Measurements from ENCODE around the gene PROSER3. TPM values are rescaled to one million over a fixed set of nuclear protein-coding genes. Genes with fewer than 3 reads are reported as not detected.

The PROSER3 gene
- total and polyA plus RNA-seq, 7 donors, result 4.2 to 16.2 (median 8.7) TPM

DNA sequence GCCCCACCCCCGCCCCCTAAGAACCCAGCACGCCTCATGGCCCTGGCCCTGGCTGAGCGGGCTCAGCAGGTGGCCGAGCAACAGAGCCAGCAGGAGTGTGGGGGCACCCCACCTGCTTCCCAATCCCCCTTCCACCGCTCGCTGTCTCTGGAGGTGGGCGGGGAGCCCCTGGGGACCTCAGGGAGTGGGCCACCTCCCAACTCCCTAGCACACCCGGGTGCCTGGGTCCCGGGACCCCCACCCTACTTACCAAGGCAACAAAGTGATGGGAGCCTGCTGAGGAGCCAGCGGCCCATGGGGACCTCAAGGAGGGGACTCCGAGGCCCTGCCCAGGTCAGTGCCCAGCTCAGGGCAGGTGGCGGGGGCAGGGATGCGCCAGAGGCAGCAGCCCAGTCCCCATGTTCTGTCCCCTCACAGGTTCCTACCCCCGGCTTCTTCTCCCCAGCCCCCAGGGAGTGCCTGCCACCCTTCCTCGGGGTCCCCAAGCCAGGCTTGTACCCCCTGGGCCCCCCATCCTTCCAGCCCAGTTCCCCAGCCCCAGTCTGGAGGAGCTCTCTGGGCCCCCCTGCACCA, 29.3 kb downstream of the PROSER3 start:
- no peaks in the 10 kb centered on the region for H3K27me3 ChIP-seq (ENCODE audit: insufficient read depth in 3 of 3, low read length in 2 of 3)
- no peak for ATAC-seq
- intact Hi-C loops (cut with DNase I), result no loop called here

DNA sequence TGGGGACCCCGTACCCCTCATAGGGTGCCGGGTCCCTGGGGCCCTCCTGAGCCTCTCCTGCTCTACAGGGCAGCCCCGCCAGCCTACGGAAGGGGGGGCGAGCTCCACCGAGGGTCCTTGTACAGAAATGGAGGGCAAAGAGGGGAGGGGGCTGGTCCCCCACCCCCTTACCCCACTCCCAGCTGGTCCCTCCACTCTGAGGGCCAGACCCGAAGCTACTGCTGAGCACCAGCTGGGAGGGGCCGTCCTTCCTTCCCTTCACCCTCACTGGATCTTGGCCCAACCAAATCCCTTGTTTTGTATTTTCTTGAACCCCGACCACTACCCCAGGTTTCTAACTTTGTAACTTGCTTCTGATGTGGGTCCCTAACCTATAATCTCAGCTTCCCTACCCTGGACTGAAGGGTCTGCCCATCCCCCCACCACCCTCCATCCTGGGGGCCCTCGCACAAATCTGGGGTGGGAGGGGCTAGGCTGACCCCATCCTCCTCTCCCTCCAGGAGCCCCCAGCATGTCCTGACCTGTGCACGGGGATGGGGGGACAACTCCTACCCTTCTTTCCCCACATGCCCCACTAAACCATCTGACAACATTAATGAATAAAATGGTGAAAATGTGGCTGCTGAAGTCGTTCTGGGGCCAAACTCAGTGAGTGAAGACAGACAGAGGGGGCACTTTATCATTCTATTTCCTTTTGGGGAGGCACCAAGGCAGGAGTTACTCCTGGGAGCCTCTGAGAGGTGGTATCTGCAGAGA, 30.4 kb downstream of the PROSER3 start:
- no peak overlapping the region for H3K4me3 ChIP-seq
- DNase-seq, result no peak
- no peak overlapping the region for H3K27ac ChIP-seq
- no peaks in the 10 kb centered on the region for H3K27me3 ChIP-seq (ENCODE audit: insufficient read depth in 3 of 3, low read length in 2 of 3)
- intact Hi-C loops (cut with DNase I), result no loop called here
- H3K9me3 ChIP-seq, result no peaks in the 10 kb centered on the region
- TF ChIP-seq, protein P1, sequence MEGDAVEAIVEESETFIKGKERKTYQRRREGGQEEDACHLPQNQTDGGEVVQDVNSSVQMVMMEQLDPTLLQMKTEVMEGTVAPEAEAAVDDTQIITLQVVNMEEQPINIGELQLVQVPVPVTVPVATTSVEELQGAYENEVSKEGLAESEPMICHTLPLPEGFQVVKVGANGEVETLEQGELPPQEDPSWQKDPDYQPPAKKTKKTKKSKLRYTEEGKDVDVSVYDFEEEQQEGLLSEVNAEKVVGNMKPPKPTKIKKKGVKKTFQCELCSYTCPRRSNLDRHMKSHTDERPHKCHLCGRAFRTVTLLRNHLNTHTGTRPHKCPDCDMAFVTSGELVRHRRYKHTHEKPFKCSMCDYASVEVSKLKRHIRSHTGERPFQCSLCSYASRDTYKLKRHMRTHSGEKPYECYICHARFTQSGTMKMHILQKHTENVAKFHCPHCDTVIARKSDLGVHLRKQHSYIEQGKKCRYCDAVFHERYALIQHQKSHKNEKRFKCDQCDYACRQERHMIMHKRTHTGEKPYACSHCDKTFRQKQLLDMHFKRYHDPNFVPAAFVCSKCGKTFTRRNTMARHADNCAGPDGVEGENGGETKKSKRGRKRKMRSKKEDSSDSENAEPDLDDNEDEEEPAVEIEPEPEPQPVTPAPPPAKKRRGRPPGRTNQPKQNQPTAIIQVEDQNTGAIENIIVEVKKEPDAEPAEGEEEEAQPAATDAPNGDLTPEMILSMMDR (IDR thresholded peaks at IDR 0.05), result no peak
- H3K4me1 ChIP-seq, result no peaks in the 10 kb centered on the region
- ATAC-seq, result no peak
- WGBS, 3 donors, result 72 to 74% (median 74%) methylated on average over 10 to 12 of the region's 12 CpGs
- H3K36me3 ChIP-seq (ENCODE audit: insufficient read depth in 1 of 2, low read depth in 1 of 2), result peaks cover 0 to 3% of the 10 kb centered on the region in 2 donors

More for the DNA sequence above, 29.3 kb downstream of the PROSER3 start:
- Histone ChIP-seq H3K4me1 (no peaks in the 10 kb centered on the region), H3K27ac (no peak overlapping the region), H3K36me3 (ENCODE audit: insufficient read depth in 1 of 2, low read depth in 1 of 2) (peaks cover 0 to 9% of the 10 kb centered on the region in 2 donors), H3K9me3 (no peaks in the 10 kb centered on the region), H3K4me3 (no peak overlapping the region)
- DNase-seq, result no peak
- 89 to 94% (median 92%) methylated on average over 13 to 15 of the region's 15 CpGs for WGBS, 3 donors
- TF ChIP-seq, protein P1 (IDR thresholded peaks at IDR 0.05), result no peak

DNA sequence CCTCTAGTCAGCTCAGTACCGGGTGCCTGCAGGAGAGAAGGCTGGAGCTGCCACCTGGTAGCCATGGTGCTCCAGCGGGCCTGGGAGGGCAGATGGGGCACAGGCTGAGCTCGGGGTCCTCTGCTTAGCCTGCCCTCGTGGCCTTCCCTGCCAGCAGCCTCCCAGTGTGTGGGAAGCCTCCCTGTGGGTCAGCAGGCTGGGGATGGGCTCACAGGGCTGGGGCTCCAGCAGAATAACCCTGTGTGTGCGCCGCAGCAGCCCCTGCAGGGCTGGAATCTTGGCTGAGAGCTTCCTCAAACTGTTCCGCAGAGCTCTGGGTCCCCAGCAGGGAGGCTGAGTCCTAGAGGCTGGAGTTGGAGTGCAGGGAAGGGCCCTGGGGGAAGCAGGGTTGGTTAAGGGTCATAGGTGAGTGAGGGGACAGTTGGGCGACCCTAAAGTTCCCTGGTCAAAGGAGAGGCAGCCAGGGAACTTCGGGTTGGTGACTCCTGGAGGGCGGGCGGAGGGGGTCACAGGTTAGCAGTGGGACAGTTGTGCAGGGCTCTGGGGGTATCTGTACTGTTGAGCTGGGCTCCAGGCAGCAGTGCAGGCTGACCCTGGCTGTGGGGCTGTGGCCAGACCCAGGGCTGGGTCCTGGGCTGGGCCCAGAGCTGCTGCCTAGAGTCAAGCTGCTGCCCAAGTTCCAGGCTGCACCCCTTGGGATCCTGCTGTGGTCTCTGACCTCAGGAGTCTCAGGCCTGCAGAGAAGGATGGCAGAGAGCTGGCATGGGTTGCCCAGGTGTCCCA, 31.4 kb downstream of the PROSER3 start:
- ATAC-seq (no peak), DNase-seq (no peak)
- Histone ChIP-seq H3K36me3 (ENCODE audit: insufficient read depth in 1 of 2, low read depth in 1 of 2) (peaks cover 0 to 3% of the 10 kb centered on the region in 2 donors), H3K4me3 (no peak overlapping the region), H3K27me3 (ENCODE audit: insufficient read depth in 3 of 3, low read length in 2 of 3) (no peaks in the 10 kb centered on the region), H3K27ac (no peak overlapping the region), H3K4me1 (no peaks in the 10 kb centered on the region), H3K9me3 (no peaks in the 10 kb centered on the region)
- intact Hi-C loops (cut with DNase I), result no loop called here
- TF ChIP-seq, protein P1 (IDR thresholded peaks at IDR 0.05), result no peak
- 76 to 83% (median 76%) methylated on average over 10 to 11 of the region's 11 CpGs for whole genome bisulfite sequencing, 3 donors

DNA sequence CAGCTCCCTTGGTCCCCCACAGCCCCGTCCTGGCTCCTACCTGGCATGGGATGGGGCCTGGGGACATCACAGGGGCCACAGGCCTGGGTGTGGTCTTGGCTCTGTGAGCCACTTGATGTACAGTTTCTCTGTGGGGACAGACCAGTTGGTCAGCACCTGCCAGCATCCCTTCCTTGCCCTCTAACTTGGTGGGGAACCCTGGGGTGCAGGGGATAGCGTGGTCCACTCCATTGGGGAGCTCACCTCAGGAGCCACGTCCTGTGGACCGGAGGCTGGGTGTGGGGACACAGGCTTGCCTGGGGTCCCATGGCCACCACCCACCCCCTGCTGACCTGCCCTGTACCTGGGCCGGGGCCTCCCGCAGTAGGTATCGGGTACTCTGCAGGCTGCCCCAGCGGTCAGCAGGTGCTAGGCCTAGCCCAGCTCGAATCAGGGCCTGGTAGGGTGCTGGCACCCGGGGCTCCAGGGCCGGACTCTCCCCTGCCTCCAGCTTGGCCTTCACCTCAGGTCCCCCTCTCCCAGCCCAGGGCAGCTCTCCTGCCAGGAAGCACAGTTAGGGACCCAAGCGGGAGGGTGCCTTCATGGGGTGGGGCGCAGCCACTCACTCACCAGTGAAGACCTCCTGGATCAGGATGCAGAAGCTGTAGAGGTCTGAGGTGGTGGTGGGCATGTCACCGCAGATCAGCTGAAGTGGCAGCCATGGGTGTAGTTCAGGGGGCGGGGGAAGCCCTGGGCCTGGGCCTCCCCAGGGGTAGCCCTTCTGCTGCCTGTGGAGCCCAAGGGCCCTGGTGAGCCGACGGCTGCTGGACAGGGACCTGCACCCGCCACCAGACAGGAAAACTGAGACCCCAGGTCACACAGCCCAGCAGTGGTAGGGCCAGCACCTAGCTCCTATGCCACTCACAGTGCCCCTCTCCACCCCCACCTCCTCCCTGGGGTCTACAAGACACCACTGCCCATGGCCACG, 32.3 kb downstream of the PROSER3 start:
- H3K27me3 ChIP-seq (ENCODE audit: insufficient read depth in 3 of 3, low read length in 2 of 3), result peaks cover 0 to 4% (median 0%) of the 10 kb centered on the region in 3 donors
- ATAC-seq (no peak), DNase-seq (no peak)
- WGBS, 3 donors, result 79 to 85% (median 84%) methylated on average over 16 to 19 of the region's 19 CpGs
- H3K36me3 ChIP-seq (ENCODE audit: insufficient read depth in 1 of 2, low read depth in 1 of 2), result no peaks in the 10 kb centered on the region
- H3K4me1 ChIP-seq, result no peaks in the 10 kb centered on the region
- no peaks in the 10 kb centered on the region for H3K9me3 ChIP-seq
- H3K4me3 ChIP-seq, result no peak overlapping the region
- TF ChIP-seq, protein P1 (IDR thresholded peaks at IDR 0.05), result no peak
- intact Hi-C loops (cut with DNase I), result no loop called here
- no peak overlapping the region for H3K27ac ChIP-seq

Measured in psoas muscle (tissue), 8 donors.